IPS DF 4.7 (cell line): ENCODE measurements around the gene FANCC.
A peak's percentile ranks its signal among the peaks of the same experiment; 100 is the strongest.
"Not testable (repeated sequence)": the region's sequence is repeated elsewhere in the genome, so short reads cannot be mapped to it uniquely, and the experiment has no call there.

Experiments
- DNase-seq: peaks from one replicate; pipeline ENCODE4 v3.0.0-alpha.2; 2013; ENCODE audit warnings: low spot score; ENCODE audit errors: extremely low read depth

Gene FANCC

GRCh38 chr9:95239071-95239470 is 78.4 kb downstream of the FANCC start:
- no peak for DNase-seq

GRCh38 chr9:95237336-95237735 is 80.2 kb downstream of the FANCC start:
- DNase-seq: no peak

- DNase-seq: no peak
These were observed 87.5 kb downstream of the FANCC start for GRCh38 chr9:95230046-95230445.

- no peak for DNase-seq
These were observed 88.1 kb downstream of the FANCC start for GRCh38 chr9:95229230-95229915.

- no peak for DNase-seq
These were observed 90.6 kb downstream of the FANCC start for GRCh38 chr9:95226921-95227320.

- DNase-seq: no peak
These were observed 91.8 kb downstream of the FANCC start for GRCh38 chr9:95225726-95226106.

- DNase-seq: no peak
These were observed 92.3 kb downstream of the FANCC start for GRCh38 chr9:95225076-95225725.

GRCh38 chr9:95224376-95225019 is 93.0 kb downstream of the FANCC start:
- DNase-seq: no peak

GRCh38 chr9:95220352-95220751 is 97.2 kb downstream of the FANCC start:
- DNase-seq: not testable (repeated sequence)

- peak; percentile 28 for DNase-seq
These were observed 98.7 kb downstream of the FANCC start for GRCh38 chr9:95218773-95219172.

GRCh38 chr9:95217936-95218335 is 99.6 kb downstream of the FANCC start:
- DNase-seq: no peak

GRCh38 chr9:95215336-95215898 is 102.1 kb downstream of the FANCC start:
- no peak for DNase-seq

GRCh38 chr9:95213117-95213516 is 104.4 kb downstream of the FANCC start:
- no peak for DNase-seq

GRCh38 chr9:95211028-95211427 is 106.5 kb downstream of the FANCC start:
- DNase-seq: no peak

GRCh38 chr9:95207403-95207802 is 110.1 kb downstream of the FANCC start:
- no peak for DNase-seq

- DNase-seq: no peak
These were observed 111.4 kb downstream of the FANCC start for GRCh38 chr9:95206143-95206542.

GRCh38 chr9:95204710-95205109 is 112.8 kb downstream of the FANCC start:
- no peak for DNase-seq

GRCh38 chr9:95204310-95204709 is 113.2 kb downstream of the FANCC start:
- DNase-seq: no peak

GRCh38 chr9:95203019-95203418 is 114.5 kb downstream of the FANCC start:
- DNase-seq: not testable (repeated sequence)

GRCh38 chr9:95202076-95202681 is 115.3 kb downstream of the FANCC start:
- DNase-seq: no peak

- no peak for DNase-seq
These were observed 116.3 kb downstream of the FANCC start for GRCh38 chr9:95201206-95201605.

- DNase-seq: no peak
These were observed 119.7 kb downstream of the FANCC start for GRCh38 chr9:95197692-95198271.
